Ovary (tissue), 3 donors: Measurements from ENCODE around the gene TTLL5.

ENCODE experiments used
- CTCF ChIP-seq, 3 donors: fragments of 450-650 bp in 2 of 3; fragments of 200-600 bp in 1 of 3; IDR thresholded peaks; one replicate each; pipeline versions ENCODE4 v1.5.1 to v1.8.0; 2016 to 2022; ENCODE audit warnings: antibody characterized with exemption in 3 of 3, mild to moderate bottlenecking in 1 of 3
- POLR2A ChIP-seq: fragments of 450-650 bp; IDR thresholded peaks from one replicate; pipeline ENCODE4 v1.6.1; 2017; ENCODE audit warnings: antibody characterized with exemption, mild to moderate bottlenecking, moderate library complexity
- donor health status: DM: no; HTN: no; CAD: no.

DNA sequence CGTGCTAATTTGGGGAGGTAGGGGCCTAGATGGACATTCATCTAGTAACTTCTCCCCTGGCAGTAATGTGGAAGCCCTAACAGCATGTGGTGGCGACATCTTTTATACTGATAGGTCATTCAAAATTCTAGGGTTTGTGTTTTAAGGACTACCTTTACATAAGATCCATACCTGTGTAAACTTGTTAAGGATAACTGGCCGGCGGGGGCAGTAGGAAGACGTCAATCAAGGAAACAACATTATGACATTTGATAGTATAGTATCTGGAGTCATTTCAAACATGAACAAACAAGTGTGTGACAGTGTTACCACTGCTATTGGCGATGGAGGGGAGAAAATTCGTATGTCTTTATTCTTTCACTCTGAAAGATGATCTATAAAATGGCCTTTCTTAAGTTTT is 120.0 kb downstream of the TTLL5 start:
- TF ChIP-seq CTCF (IDR thresholded peaks at IDR 0.05) (no peak), POLR2A (no peak)
